ENCODE measurements around the gene TRPV4.
"Not testable (repeated sequence)": the region's sequence is repeated elsewhere in the genome, so short reads cannot be mapped to it uniquely, and the experiment has no call there.

TRPV4 gene

DNA sequence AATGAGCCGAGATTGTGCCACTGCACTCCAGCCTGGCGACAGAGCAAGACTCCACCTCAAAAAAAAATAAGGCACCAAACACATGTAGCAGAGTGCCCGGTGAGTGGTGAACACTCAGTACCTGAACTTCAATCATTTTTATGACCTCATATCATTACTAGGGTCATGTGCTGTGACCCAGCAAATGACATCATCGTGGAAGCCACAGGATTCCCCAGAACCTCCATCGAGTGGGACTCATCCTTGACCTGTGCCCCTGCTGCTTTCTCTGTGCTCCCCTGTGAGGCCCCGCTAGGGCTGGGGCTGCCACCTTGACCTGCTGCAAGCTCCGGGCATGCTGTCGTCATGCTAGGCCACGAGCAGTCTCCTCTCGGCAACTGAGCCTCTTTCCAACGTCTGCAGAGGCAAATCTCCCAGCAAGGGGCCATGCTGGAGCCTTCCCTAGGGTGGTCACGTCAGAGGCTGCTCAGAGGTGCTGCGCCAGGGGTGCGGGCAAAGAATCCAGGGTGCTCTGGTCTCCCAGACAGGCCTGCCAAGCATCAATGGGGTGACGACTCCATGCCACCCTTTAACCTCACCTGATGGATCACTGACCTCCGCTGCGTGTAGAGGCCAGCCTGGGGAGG lies 28.6 kb upstream of the TRPV4 start:
- H3K4me3 ChIP-seq (ENCODE audit: low read depth, low read length): no peak overlapping the region

GRCh38 chr12:109860977-109861376 lies 27.8 kb upstream of the TRPV4 start:
- H3K4me3 ChIP-seq (ENCODE audit: low read depth, low read length): no peak overlapping the region

GRCh38 chr12:109858764-109859163 lies 25.6 kb upstream of the TRPV4 start:
- no peak overlapping the region for H3K4me3 ChIP-seq (ENCODE audit: low read depth, low read length)

DNA sequence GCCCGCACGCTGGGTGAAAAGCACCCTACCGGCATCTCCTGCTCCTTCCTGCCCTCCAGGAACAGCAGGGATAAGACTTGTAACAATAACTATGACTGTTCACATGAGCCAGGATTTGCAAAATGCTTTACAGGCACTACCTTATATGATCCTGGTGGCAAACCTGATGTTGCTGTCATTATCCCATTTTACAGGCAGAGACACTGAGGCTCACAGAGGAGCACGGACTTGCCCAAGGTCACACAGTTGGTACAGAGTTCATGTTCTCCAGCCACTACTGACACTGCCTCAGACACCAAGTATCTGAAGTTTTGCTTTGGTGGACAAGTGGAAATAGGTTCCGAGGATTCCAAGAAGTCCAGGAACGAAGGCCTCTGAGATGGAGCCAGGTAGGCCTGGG lies 24.5 kb upstream of the TRPV4 start:
- H3K4me3 ChIP-seq (ENCODE audit: low read depth, low read length): no peak overlapping the region

GRCh38 chr12:109855377-109855776 lies 22.2 kb upstream of the TRPV4 start:
- H3K4me3 ChIP-seq (ENCODE audit: low read depth, low read length): no peak overlapping the region

- not testable (repeated sequence) for H3K4me3 ChIP-seq (ENCODE audit: low read depth, low read length)
These were observed 17.3 kb upstream of the TRPV4 start for GRCh38 chr12:109850518-109850917.

DNA sequence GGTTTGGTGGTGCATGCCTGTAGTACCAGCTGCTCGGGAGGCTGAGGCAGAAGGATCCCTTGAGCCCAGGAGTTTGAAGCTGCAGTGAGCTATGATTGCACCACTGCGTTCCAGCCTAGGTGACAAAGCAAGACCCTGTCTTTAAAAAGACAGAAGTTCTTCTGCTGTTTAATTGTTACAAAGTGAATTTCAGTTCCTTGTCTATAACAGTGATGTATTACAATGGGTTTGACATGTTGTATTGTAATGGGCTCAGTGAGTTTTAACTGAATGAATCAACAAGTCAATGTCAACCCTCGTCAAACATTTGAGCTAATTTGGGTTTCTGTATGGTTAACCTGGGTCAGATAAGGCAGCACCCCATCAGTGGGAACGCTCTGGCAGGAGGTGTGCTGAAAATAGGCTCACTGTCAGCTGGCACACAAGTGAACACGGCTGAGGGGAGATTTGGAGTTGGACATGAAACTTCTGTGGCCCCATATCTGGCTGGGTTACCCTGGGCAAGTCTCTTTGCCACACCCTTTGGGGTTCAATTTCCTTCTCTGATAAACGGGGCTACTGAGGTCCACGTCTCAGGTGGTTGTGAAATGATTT lies 14.0 kb upstream of the TRPV4 start:
- no peak overlapping the region for H3K4me3 ChIP-seq (ENCODE audit: low read depth, low read length)

- no peak overlapping the region for H3K4me3 ChIP-seq (ENCODE audit: low read depth, low read length)
These were observed 12.6 kb upstream of the TRPV4 start for GRCh38 chr12:109845824-109846205.

GRCh38 chr12:109844983-109845823 lies 12.0 kb upstream of the TRPV4 start:
- H3K4me3 ChIP-seq (ENCODE audit: low read depth, low read length): no peak overlapping the region

DNA sequence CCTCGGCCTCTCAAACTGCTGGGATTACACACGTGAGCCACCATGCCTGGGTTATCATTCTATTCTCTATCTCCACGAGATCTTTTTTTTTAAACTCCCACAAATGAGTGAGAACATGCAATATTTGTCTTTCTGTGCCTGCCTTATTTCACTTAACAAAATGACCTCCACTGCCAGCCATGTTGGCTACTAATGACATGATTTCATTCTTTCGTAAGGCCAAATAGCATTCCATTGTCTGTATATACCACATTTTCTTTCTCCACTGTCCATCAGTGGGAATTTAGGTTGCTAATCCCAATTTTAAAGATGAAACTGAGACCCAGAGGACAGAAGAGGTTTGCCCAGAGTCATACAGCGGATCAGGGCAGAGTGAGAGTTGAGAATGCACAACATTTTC lies 10.9 kb upstream of the TRPV4 start:
- no peak overlapping the region for H3K4me3 ChIP-seq (ENCODE audit: low read depth, low read length)

GRCh38 chr12:109842021-109842420 lies 8.8 kb upstream of the TRPV4 start:
- no peak overlapping the region for H3K4me3 ChIP-seq (ENCODE audit: low read depth, low read length)

DNA sequence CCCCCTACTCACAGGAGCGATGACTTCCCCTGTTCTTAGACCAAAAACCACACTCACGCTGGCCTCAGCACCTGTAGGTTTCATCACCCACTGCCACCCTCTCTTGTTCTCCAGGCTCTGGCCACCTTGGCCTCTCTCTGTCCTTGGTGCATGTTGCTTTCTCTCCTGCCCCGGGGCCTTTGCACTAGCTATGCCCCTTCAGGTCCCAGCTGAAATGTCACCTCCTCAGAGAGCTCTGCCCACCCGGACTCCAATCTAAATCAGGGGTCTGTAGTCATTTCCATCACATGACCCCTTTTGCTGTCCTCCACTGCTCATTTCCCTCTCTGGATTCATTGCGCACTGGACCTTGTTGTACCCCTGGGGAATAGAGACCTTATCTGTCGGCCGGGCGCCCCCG lies 8.2 kb upstream of the TRPV4 start:
- H3K4me3 ChIP-seq (ENCODE audit: low read depth, low read length): no peak overlapping the region

- H3K4me3 ChIP-seq (ENCODE audit: low read depth, low read length): no peak overlapping the region
These were observed 7.3 kb upstream of the TRPV4 start for GRCh38 chr12:109840305-109841074.

- H3K4me3 ChIP-seq (ENCODE audit: low read depth, low read length): no peak overlapping the region
These were observed 6.2 kb upstream of the TRPV4 start for GRCh38 chr12:109839444-109839843.

- no peak overlapping the region for H3K4me3 ChIP-seq (ENCODE audit: low read depth, low read length)
These were observed 3.7 kb upstream of the TRPV4 start for GRCh38 chr12:109836916-109837315.

GRCh38 chr12:109835827-109836226 lies 2.6 kb upstream of the TRPV4 start:
- H3K4me3 ChIP-seq (ENCODE audit: low read depth, low read length): no peak overlapping the region

DNA sequence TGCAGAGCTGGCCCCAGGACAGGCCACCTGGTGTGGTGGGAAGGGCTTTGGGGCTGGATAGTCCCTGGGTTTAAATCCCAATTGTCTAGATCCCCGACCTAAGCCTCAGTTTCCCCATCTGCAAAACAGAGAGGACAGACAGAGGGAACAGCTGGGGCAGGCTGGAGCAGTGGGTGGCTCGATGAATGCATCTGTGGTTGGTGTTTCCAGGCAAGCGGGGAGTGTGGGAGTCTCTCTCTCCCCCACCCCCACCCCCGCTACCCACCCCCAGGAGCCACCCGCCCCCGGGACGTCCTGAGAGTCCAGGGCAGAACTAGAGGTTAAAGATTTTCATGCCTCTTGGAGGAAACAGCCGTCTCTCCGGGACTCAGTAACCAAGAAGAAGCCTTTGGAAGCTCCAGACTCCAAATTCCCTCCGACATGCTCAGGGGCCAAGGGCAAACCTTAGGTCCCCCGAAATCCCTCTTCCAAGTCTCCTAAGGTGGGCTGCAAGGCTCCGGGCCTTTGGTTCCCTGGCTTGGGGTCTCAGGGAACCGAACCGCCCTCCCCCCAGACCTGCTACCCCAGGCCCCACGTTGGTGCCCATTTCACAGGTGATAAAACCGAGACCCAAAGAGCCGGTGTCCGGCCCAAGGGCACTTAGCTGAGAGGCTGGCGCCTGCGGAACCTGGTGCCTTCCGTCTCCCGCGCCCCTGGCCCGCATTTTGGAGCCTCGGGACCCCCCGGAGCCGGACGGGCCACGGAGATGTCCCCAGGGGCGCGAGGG lies 474 bp downstream of the TRPV4 start:
- peak overlapping the region; percentile 39 for H3K4me3 ChIP-seq (ENCODE audit: low read depth, low read length)

- no peak overlapping the region for H3K4me3 ChIP-seq (ENCODE audit: low read depth, low read length)
These were observed 1.3 kb downstream of the TRPV4 start for GRCh38 chr12:109831929-109832328.

DNA sequence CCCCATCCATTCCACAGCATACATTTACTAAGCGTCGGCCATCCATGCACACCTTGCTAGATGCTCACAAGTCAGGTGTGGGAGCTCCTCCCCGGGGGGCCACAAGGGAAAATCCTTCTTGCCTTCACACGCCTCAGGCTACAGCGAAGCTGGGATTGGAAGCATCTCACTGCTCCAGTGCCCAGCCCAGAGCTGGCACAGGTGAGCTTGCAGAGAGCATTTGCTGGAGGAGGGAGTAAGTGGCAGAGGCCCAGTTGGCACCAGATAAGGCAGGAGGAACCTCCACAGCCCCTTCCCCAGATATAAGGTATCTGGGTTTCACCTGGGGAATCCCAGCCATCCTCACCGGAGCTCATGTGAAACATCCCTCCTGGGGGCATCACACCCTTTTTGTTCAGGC lies 1.8 kb downstream of the TRPV4 start:
- H3K4me3 ChIP-seq (ENCODE audit: low read depth, low read length): no peak overlapping the region

DNA sequence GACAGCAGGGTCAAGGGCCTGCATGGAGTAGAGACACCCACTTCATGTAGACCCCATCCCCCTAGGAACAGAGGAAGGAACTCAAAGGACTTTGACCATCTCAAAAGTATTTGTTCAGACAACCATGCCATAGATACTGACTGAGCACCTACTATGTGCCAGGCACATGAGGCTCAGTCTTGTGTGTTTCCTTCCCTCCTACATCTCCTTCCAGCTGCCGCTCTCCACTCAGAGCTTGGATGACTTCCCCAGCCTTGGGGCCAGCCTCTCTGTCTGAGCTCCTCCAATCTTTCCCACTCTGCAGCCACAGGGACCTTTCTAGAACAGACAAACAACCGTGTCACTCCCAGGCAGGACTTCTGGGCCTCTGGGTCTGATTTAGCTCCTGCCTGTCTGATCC lies 2.5 kb downstream of the TRPV4 start:
- no peak overlapping the region for H3K4me3 ChIP-seq (ENCODE audit: low read depth, low read length)

DNA sequence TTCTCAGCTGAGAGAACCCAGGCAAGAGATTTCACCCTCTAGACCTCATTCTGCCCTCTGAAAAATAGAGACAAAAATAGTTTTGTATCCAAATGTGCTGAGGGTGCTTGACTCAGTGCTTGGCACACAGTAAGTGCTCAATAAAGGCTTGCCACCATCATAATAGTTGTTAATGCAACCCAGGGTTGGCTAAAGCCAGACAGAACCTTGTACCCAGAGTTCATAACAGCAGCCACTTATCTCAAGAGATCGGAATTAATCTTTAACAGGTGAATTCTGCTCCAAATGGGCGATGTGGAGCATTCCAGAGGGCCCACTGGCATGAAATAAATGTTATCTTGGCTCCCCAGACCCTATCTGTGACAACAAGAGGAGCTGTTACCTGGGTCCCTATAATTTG lies 2.9 kb downstream of the TRPV4 start:
- H3K4me3 ChIP-seq (ENCODE audit: low read depth, low read length): no peak overlapping the region

All from iPS-11a (cell line).